ENCODE results near the gene LRRK1. TPM values are rescaled to one million over a fixed set of nuclear protein-coding genes. Genes with fewer than 3 reads are reported as not detected.

The LRRK1 gene
- total RNA-seq, 2 experiments from 2014 or later, result 0.20 to 0.60 TPM

DNA sequence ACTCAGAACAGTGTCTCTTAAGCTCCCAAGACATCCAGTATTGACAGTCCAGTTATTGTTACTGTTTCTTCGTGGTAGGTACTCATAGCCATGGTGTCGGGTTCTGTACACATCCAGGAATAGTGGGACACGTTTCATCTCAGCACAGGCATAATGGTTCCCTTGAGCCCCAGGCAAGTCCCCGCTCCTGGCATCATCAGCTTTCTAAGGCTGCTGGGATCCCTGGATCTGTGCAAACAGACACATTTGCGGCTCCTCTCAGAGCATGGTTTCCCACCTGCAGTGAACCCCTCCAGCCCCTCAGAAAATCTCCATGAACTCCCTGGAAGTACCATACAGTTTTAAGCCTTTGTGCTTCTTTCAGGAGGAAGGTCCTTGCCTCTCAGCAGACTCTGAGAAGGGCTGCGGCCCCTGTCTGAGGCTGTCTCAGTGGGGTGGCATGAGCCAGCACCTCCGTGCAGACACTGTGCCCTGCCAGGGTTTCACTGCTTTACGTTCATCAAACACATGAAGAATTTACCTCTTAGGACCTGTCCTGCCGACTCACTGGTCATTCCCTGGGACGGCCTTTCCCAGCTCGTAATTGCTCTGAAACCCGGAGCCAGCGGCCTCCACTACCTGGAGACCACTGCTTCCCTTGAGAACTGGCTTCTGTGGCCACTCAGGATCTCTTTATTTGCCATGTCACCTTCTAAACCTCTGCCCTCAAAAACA is 124.9 kb downstream of the LRRK1 start:
- intact Hi-C loops (cut with micrococcal nuclease), result no loop called here
- CTCF ChIA-PET, result no interaction called here
- peaks cover 4% of the 10 kb centered on the region for H3K9me3 Mint-ChIP-seq

GRCh38 chr15:101044625-101045235 is 125.6 kb downstream of the LRRK1 start:
- no peak for DNase-seq
- intact Hi-C loops (cut with micrococcal nuclease), result no loop called here
- CTCF ChIA-PET, result no interaction called here
- no peaks in the 10 kb centered on the region for H3K36me3 Mint-ChIP-seq (ENCODE audit: low read depth)
- no peak overlapping the region for H3K27ac Mint-ChIP-seq
- no peak overlapping the region for H3K4me3 Mint-ChIP-seq
- no peaks in the 10 kb centered on the region for H3K4me1 Mint-ChIP-seq (ENCODE audit: low read depth)
- H3K9me3 Mint-ChIP-seq, result peaks cover 4% of the 10 kb centered on the region
- H3K27me3 Mint-ChIP-seq (ENCODE audit: low read depth), result peaks cover 27% of the 10 kb centered on the region

More for the DNA sequence above, 124.9 kb downstream of the LRRK1 start:
- Mint-ChIP-seq H3K36me3 (ENCODE audit: low read depth) (no peaks in the 10 kb centered on the region), H3K4me1 (ENCODE audit: low read depth) (no peaks in the 10 kb centered on the region), H3K27me3 (ENCODE audit: low read depth) (peaks cover 27% of the 10 kb centered on the region), H3K27ac (no peak overlapping the region), H3K4me3 (no peak overlapping the region)
- DNase-seq, result no peak

DNA sequence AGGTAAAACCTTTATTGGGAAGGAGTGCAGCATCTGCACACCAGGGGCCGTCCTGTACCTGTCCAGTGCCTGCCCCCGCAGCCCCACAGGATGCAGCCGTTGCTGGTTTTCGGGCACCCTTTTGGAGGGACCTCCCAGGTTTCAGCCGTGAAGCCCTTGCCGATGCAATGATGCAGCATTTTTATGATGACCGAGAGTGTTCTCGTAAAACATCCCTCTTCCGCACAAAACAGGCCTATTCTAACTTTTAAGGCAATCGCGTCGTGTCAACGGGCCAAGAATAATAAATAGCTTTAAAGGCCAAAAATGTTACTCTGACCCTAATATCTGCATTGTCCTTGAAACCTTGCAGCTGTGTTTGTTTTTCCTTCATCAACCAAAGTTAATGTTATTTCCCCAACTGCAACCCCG is 126.1 kb downstream of the LRRK1 start:
- DNase-seq, result no peak
- H3K36me3 Mint-ChIP-seq (ENCODE audit: low read depth), result no peaks in the 10 kb centered on the region
- CTCF ChIA-PET, result no interaction called here
- intact Hi-C loops (cut with micrococcal nuclease), result no loop called here
- peaks cover 27% of the 10 kb centered on the region for H3K27me3 Mint-ChIP-seq (ENCODE audit: low read depth)
- H3K4me1 Mint-ChIP-seq (ENCODE audit: low read depth), result no peaks in the 10 kb centered on the region
- H3K4me3 Mint-ChIP-seq, result no peak overlapping the region
- H3K27ac Mint-ChIP-seq, result no peak overlapping the region
- H3K9me3 Mint-ChIP-seq, result peaks cover 4% of the 10 kb centered on the region

- Mint-ChIP-seq H3K36me3 (ENCODE audit: low read depth) (no peaks in the 10 kb centered on the region), H3K4me1 (ENCODE audit: low read depth) (no peaks in the 10 kb centered on the region), H3K9me3 (peaks cover under 1% of the 10 kb centered on the region), H3K4me3 (no peak overlapping the region), H3K27ac (no peak overlapping the region), H3K27me3 (ENCODE audit: low read depth) (peaks cover 20% of the 10 kb centered on the region)
- intact Hi-C loops (cut with micrococcal nuclease), result no loop called here
- DNase-seq, result no peak
- CTCF ChIA-PET, result no interaction called here
Measured at GRCh38 chr15:101045835-101046691, 126.9 kb downstream of the LRRK1 start.

- no peak overlapping the region for H3K27ac Mint-ChIP-seq
- intact Hi-C loops (cut with micrococcal nuclease), result no loop called here
- H3K4me3 Mint-ChIP-seq, result no peak overlapping the region
- no peaks in the 10 kb centered on the region for H3K36me3 Mint-ChIP-seq (ENCODE audit: low read depth)
- CTCF ChIA-PET, result no interaction called here
- H3K27me3 Mint-ChIP-seq (ENCODE audit: low read depth), result peaks cover 14% of the 10 kb centered on the region
- no peaks in the 10 kb centered on the region for H3K9me3 Mint-ChIP-seq
- DNase-seq, result no peak
- no peaks in the 10 kb centered on the region for H3K4me1 Mint-ChIP-seq (ENCODE audit: low read depth)
Measured at GRCh38 chr15:101046826-101047225, 127.7 kb downstream of the LRRK1 start.

DNA sequence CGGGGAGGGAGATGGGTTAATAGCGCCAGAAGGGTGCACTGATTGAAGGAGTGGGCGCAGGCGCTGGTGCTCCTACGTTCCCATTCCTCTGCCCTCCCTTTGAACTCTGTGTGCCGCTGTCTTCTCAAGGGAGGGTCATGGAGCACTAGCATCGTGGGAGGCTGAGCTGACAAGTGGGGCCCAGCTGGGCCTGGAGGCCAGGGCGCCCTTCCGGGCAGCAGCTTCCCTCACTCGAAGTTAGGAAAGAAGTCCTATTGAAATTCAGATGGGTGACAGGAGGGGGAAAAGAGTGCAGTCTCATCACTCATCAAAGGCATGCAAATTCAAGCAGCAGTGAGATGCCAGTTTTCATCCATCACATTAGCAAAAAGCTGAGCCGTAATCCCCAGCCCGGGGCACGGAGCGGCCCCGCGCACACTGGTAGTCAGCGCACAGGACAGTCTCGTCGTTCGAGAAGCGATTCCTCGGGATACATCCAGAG is 128.2 kb downstream of the LRRK1 start:
- Mint-ChIP-seq H3K4me1 (ENCODE audit: low read depth) (no peaks in the 10 kb centered on the region), H3K27me3 (ENCODE audit: low read depth) (peaks cover 8% of the 10 kb centered on the region), H3K27ac (no peak overlapping the region), H3K4me3 (no peak overlapping the region), H3K9me3 (no peaks in the 10 kb centered on the region), H3K36me3 (ENCODE audit: low read depth) (no peaks in the 10 kb centered on the region)
- intact Hi-C loops (cut with micrococcal nuclease), result no loop called here
- CTCF ChIA-PET, result no interaction called here
- DNase-seq, result no peak

- no peak overlapping the region for H3K27ac Mint-ChIP-seq
- CTCF ChIA-PET, result no interaction called here
- intact Hi-C loops (cut with micrococcal nuclease), result no loop called here
- H3K4me1 Mint-ChIP-seq (ENCODE audit: low read depth), result no peaks in the 10 kb centered on the region
- peaks cover 4% of the 10 kb centered on the region for H3K27me3 Mint-ChIP-seq (ENCODE audit: low read depth)
- no peak overlapping the region for H3K4me3 Mint-ChIP-seq
- H3K9me3 Mint-ChIP-seq, result no peaks in the 10 kb centered on the region
- no peak for DNase-seq
- H3K36me3 Mint-ChIP-seq (ENCODE audit: low read depth), result no peaks in the 10 kb centered on the region
Measured at GRCh38 chr15:101048176-101048575, 129.0 kb downstream of the LRRK1 start.

- Mint-ChIP-seq H3K27me3 (ENCODE audit: low read depth) (peaks cover 4% of the 10 kb centered on the region), H3K9me3 (no peaks in the 10 kb centered on the region), H3K36me3 (ENCODE audit: low read depth) (no peaks in the 10 kb centered on the region), H3K27ac (no peak overlapping the region), H3K4me3 (no peak overlapping the region), H3K4me1 (ENCODE audit: low read depth) (no peaks in the 10 kb centered on the region)
- CTCF ChIA-PET, result no interaction called here
- DNase-seq, result no peak
- intact Hi-C loops (cut with micrococcal nuclease), result no loop called here
Measured at GRCh38 chr15:101048581-101049030, 129.4 kb downstream of the LRRK1 start.

DNA sequence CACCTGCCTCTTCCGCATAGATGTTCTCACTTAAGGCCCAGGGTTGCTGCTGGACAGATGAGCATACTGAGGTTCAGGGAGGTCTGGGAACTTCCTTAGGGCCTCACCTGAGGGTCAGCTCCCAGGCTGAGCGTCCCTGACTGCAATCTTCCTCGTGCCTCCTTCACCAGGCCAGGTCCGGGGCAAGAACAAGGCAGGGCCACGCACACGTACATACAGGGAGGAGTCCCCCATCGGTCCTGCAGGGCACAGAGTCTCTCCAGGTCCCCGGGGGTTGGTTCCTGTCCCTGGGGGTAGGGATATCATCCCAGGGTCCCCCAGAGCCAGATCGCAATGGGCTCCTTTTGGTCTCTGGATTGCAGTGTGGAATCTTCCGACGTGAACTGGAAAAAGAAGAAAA is 130.1 kb downstream of the LRRK1 start:
- intact Hi-C loops (cut with micrococcal nuclease), result no loop called here
- Mint-ChIP-seq H3K4me1 (ENCODE audit: low read depth) (no peaks in the 10 kb centered on the region), H3K27me3 (ENCODE audit: low read depth) (peaks cover 4% of the 10 kb centered on the region), H3K4me3 (no peak overlapping the region), H3K36me3 (ENCODE audit: low read depth) (no peaks in the 10 kb centered on the region), H3K27ac (no peak overlapping the region), H3K9me3 (no peaks in the 10 kb centered on the region)
- CTCF ChIA-PET, result no interaction called here
- no peak for DNase-seq

- Mint-ChIP-seq H3K4me1 (ENCODE audit: low read depth) (no peaks in the 10 kb centered on the region), H3K36me3 (ENCODE audit: low read depth) (no peaks in the 10 kb centered on the region), H3K27me3 (ENCODE audit: low read depth) (no peaks in the 10 kb centered on the region), H3K4me3 (no peak overlapping the region), H3K9me3 (no peaks in the 10 kb centered on the region), H3K27ac (no peak overlapping the region)
- CTCF ChIA-PET, result no interaction called here
- intact Hi-C loops (cut with micrococcal nuclease), result no loop called here
- no peak for DNase-seq
Measured at GRCh38 chr15:101049856-101050622, 130.9 kb downstream of the LRRK1 start.

DNA sequence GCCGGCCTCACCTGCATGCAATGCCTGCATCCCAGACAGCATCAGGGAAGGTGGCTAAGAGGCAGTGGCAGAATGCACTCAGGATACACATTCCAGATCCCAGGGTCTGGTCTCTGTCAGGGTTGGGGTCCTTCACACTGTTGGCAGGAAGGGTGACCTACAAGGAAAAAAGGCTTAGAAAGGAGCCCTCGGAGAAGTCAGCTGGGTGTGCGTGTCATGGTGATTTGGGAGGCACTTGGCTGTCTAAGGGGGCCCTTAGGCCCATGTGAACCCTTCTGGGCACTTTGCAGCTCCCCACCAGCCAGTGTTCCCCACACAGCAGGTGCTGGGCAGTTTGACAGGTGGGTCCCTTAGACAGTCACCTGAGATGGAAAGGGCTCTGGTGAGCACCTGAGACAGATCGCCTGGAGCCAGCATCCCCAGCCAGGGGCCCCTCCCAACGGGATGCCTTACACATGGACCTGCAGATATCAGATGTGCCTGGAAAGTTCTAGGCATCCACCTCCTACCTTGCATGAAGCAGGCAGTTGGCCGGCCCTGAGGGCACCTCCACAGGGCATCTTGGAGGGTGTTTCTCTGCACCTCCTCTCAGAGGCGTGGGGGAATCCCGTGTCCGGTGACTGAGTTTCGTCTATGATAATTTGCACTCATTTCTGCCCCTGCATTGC is 131.6 kb downstream of the LRRK1 start:
- Mint-ChIP-seq H3K9me3 (no peaks in the 10 kb centered on the region), H3K27ac (no peak overlapping the region), H3K27me3 (ENCODE audit: low read depth) (no peaks in the 10 kb centered on the region), H3K36me3 (ENCODE audit: low read depth) (no peaks in the 10 kb centered on the region), H3K4me1 (ENCODE audit: low read depth) (no peaks in the 10 kb centered on the region), H3K4me3 (no peak overlapping the region)
- DNase-seq, result no peak
- CTCF ChIA-PET, result no interaction called here
- intact Hi-C loops (cut with micrococcal nuclease), result no loop called here
